Measurements from ENCODE around the gene NYAP2.

DNA sequence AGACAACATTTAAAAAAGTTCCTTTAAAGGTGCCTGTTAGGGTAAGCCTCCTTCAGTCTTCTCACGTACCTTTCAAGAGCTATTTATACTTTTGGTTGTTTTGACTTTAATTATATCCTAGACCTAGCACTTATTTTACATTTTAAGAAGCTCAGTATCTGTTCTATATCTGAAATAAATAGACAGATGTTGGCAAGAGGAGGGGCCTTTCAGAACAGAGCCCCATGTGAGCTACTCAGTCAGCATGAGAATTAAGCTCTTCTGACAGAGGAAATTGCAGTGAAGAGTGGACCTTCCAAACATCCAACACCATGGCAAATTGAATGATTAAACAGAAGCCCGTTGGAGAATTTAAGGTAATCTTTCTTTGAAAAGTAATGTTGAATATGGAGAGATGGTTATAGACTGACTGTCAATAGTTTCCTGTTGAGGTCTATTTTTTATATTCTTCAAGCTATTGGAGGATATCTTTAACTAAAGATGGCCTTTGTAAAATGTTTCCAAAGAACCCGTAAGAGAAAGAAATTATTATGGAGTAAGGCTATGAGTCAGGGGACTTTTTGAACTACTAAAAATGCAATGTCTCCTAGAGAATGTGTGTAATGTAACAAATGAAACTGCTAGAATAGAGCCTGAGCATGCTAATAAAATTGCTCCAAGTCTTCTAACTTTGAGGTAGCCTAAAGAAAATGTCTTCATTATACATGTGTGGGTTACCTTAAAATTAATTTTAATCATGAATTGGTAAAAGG, 17.3 kb downstream of the NYAP2 start:
- TF ChIP-seq, protein P1, sequence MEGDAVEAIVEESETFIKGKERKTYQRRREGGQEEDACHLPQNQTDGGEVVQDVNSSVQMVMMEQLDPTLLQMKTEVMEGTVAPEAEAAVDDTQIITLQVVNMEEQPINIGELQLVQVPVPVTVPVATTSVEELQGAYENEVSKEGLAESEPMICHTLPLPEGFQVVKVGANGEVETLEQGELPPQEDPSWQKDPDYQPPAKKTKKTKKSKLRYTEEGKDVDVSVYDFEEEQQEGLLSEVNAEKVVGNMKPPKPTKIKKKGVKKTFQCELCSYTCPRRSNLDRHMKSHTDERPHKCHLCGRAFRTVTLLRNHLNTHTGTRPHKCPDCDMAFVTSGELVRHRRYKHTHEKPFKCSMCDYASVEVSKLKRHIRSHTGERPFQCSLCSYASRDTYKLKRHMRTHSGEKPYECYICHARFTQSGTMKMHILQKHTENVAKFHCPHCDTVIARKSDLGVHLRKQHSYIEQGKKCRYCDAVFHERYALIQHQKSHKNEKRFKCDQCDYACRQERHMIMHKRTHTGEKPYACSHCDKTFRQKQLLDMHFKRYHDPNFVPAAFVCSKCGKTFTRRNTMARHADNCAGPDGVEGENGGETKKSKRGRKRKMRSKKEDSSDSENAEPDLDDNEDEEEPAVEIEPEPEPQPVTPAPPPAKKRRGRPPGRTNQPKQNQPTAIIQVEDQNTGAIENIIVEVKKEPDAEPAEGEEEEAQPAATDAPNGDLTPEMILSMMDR (IDR thresholded peaks at IDR 0.05): no peak
- no peak for TF ChIP-seq POLR2AphosphoS5 (IDR thresholded peaks at IDR 0.05)
- no peak for TF ChIP-seq POLR2A (IDR thresholded peaks at IDR 0.05)
- TF ChIP-seq EP300 (IDR thresholded peaks at IDR 0.05): no peak

All from gastroesophageal sphincter (tissue), 3 donors.